ENCODE results near the gene SMARCB1. TPM values are rescaled to one million over a fixed set of nuclear protein-coding genes. Genes with fewer than 3 reads are reported as not detected.

SMARCB1 gene
- total and polyA plus RNA-seq, 7 donors, result 25.0 to 85.7 (median 43.9) TPM

DNA sequence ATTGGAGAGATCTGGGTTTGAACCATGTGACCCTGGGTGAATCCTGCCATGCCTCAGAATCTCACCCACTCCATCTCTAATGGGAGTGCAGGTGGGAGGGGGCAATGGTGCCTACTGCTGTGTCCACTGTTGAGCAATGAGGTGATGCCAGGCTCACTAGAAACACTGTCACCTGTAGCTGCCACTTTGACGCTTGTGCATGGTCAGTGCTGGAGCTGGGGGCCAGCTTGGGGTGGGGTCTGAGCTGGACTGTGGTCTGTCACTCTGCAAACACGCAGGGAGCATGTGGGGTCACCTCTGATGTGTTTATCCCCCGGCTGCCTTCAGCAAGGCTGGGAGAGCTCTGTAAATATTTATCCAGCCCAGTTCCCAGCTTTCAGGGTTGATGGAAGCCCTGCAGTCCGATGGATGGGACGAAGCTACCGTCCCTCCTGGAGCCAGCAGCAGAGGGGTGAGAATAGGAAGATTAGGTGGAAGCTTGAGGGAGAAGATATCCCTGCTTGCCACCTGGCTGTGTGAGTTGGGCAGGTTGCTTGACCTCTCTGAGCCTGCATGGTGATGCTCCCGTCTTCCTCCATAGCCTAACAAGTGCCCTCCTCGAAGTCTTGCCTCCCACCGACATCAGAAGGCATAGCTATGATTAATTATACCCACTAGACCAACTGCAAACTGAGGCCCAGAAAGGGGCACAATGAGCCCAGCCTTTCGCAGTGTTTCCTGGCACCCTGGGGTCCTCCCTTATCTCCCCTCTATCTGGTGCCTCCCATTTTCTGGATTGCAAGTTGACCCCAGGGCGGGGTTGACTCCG is 12.4 kb upstream of the SMARCB1 start:
- H3K4me1 ChIP-seq, result peaks cover 0 to 66% (median 52%) of the 10 kb centered on the region in 4 donors
- H3K9me3 ChIP-seq, result no peaks in the 10 kb centered on the region
- TF ChIP-seq POLR2AphosphoS5 (IDR thresholded peaks at IDR 0.05), result no peak
- TF ChIP-seq, protein P1, sequence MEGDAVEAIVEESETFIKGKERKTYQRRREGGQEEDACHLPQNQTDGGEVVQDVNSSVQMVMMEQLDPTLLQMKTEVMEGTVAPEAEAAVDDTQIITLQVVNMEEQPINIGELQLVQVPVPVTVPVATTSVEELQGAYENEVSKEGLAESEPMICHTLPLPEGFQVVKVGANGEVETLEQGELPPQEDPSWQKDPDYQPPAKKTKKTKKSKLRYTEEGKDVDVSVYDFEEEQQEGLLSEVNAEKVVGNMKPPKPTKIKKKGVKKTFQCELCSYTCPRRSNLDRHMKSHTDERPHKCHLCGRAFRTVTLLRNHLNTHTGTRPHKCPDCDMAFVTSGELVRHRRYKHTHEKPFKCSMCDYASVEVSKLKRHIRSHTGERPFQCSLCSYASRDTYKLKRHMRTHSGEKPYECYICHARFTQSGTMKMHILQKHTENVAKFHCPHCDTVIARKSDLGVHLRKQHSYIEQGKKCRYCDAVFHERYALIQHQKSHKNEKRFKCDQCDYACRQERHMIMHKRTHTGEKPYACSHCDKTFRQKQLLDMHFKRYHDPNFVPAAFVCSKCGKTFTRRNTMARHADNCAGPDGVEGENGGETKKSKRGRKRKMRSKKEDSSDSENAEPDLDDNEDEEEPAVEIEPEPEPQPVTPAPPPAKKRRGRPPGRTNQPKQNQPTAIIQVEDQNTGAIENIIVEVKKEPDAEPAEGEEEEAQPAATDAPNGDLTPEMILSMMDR (IDR thresholded peaks at IDR 0.05), result no peak
- no peak for TF ChIP-seq POLR2A (IDR thresholded peaks at IDR 0.05)
- TF ChIP-seq EP300 (IDR thresholded peaks at IDR 0.05), result no peak
- peak overlapping the region in 1 of 4 donors; percentile 76 for H3K27ac ChIP-seq
- intact Hi-C loops (cut with DNase I), result no loop called here
- no peaks in the 10 kb centered on the region for H3K36me3 ChIP-seq
- DNase-seq, result no peak
- H3K4me3 ChIP-seq, result no peak overlapping the region
- no peaks in the 10 kb centered on the region for H3K27me3 ChIP-seq
- 77% methylated on average over 12 of the region's 12 CpGs for WGBS, 2 donors

DNA sequence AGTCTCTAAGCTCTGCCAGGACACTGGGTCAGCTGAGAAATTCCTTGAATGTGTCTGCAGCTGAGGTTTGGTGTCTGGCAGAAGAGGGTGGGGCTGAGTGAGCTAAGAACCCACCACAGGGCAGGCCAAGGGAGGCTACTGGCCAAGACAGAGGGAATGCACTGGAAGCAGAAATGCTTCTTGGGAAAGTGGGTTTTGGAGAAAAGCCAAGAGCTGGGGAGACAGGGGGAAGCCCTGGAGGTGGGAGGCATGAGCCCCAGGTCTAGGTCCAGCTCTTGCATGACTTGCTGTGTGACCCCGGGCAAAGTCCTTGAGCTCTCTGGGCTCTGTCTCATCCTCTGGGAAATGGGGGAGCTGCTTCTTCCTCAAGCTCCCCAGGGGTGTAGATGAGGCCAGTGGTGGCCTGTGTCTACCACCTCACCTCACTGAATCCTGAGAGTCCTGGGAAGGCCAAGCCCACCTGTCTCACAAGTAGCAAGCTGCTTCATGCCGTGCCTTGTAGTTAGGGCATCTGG is 11.8 kb upstream of the SMARCB1 start:
- intact Hi-C loops (cut with DNase I), result no loop called here
- Histone ChIP-seq H3K27ac (peak overlapping the region in 2 of 4 donors; percentile 0 to 76), H3K9me3 (no peaks in the 10 kb centered on the region), H3K27me3 (no peaks in the 10 kb centered on the region), H3K36me3 (no peaks in the 10 kb centered on the region), H3K4me3 (no peak overlapping the region), H3K4me1 (peaks cover 0 to 59% (median 50%) of the 10 kb centered on the region in 4 donors)
- no peak for DNase-seq
- TF ChIP-seq POLR2AphosphoS5 (IDR thresholded peaks at IDR 0.05) (no peak), POLR2A (IDR thresholded peaks at IDR 0.05) (no peak), EP300 (IDR thresholded peaks at IDR 0.05) (no peak)
- TF ChIP-seq, protein P1 (IDR thresholded peaks at IDR 0.05), result no peak
- WGBS, 2 donors, result 84 to 89% methylated on average over 2 of the region's 2 CpGs

DNA sequence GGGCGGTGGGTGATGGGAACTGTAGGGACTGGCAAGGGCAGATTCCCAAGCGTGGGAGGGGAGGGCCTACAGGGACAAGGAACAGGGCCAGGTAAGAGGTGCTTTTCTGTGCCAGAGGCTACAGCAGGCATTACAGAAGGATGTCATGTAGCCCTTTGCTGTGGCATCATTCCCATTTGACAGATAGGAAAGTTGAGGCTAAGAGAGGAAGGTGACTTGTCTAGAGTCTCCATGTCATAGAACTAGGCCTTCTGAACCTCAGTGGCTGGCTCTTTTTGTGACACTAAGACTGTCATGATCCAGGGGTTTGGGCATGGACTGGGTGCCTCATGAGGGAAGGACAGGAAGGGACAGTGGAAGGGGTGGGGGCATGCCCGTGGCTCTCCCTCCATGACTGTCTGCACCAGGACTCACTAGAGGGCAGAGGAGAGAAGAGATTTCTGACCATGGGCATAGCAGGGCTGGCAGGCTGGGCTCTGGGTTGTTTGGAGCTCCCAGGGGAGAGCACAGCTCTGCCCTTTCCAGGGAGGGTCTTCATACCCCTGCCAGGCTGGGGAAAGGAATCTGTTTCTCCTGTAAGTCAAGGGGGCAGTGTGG is 10.9 kb upstream of the SMARCB1 start:
- H3K4me3 ChIP-seq, result no peak overlapping the region
- peak overlapping the region in 3 of 4 donors; percentile 0 to 76 (median 8) for H3K27ac ChIP-seq
- WGBS, 2 donors, result 72 to 81% methylated on average over 3 of the region's 3 CpGs
- no peaks in the 10 kb centered on the region for H3K27me3 ChIP-seq
- intact Hi-C loops (cut with DNase I), result no loop called here
- H3K9me3 ChIP-seq, result no peaks in the 10 kb centered on the region
- TF ChIP-seq, protein P1 (IDR thresholded peaks at IDR 0.05), result no peak
- TF ChIP-seq EP300 (IDR thresholded peaks at IDR 0.05) (no peak), POLR2A (IDR thresholded peaks at IDR 0.05) (no peak), POLR2AphosphoS5 (IDR thresholded peaks at IDR 0.05) (no peak)
- peaks cover 0 to 56% (median 47%) of the 10 kb centered on the region in 4 donors for H3K4me1 ChIP-seq
- DNase-seq, result no peak
- H3K36me3 ChIP-seq, result no peaks in the 10 kb centered on the region

DNA sequence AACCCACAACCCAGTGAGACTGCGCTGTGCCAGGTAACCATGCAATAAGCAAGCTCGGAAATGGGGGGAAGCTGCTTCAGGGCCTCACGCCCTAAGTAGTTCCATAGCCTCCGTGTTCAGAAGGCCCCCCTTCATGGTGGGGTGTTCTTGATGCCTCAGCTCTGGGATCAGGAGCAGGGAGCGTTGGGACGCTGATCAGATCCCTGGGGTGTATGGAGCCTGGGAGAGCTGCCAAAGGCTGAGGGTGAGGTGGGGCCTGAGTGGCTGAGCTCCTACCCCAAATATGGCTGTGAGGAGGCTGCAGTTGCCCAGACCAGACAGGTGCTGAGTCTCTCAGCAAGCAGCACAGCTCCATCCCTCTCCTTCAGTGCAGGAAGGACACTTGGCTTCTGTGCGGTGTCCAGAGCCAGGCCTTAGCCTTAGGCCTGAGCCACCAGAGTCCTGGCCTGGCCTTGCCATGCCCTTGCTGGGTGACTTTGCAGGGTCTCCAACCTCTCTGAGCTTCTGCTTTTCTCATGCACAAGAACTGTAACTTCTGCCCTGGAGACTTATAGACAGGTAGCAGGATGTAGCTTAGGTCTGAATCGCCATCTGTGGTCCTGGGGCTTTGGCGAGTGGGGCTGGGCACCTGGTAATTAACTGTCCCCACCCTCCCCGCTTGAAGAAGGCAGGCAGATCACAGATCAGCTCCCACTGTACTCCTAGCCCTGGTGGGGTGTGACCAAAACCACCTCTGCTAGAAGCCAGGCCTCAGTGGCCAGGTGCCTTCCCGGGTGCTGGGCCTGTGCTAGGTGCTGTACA is 8.8 kb upstream of the SMARCB1 start:
- peaks cover 0 to 38% (median 34%) of the 10 kb centered on the region in 4 donors for H3K4me1 ChIP-seq
- H3K27me3 ChIP-seq, result no peaks in the 10 kb centered on the region
- peak overlapping the region; percentile 42 to 76 (median 71) for H3K27ac ChIP-seq
- intact Hi-C loops (cut with DNase I), result no loop called here
- no peaks in the 10 kb centered on the region for H3K9me3 ChIP-seq
- H3K4me3 ChIP-seq, result no peak overlapping the region
- no peaks in the 10 kb centered on the region for H3K36me3 ChIP-seq
- peak; percentile 84 for DNase-seq
- TF ChIP-seq POLR2AphosphoS5 (IDR thresholded peaks at IDR 0.05), result peak in 1 of 4 donors; percentile 7
- TF ChIP-seq, protein P1 (IDR thresholded peaks at IDR 0.05), result no peak
- no peak for TF ChIP-seq POLR2A (IDR thresholded peaks at IDR 0.05)
- no peak for TF ChIP-seq EP300 (IDR thresholded peaks at IDR 0.05)
- 80 to 86% methylated on average over 11 of the region's 11 CpGs for WGBS, 2 donors

All from sigmoid colon (tissue), 7 donors.